Neural progenitor cell (in vitro differentiated cells): Measurements from ENCODE around the gene PP2D1.

Source experiments
- EZH2 ChIP-seq: fragments of 200-600 bp; sonication (generic); IDR thresholded peaks from 2 replicates; pipeline ENCODE4 v1.6.1; 2017; ENCODE audit warnings: antibody characterized with exemption, mild to moderate bottlenecking, moderate library complexity
- EZH2phosphoT487 ChIP-seq: fragments of 200-600 bp; sonication (generic); IDR thresholded peaks from 2 replicates; pipeline ENCODE4 v1.6.1; 2017; ENCODE audit warnings: antibody characterized with exemption
- TF ChIP-seq, protein P1 (sequence below): fragments of 200-600 bp; sonication (generic); IDR thresholded peaks from 2 replicates; pipeline ENCODE4 v1.5.1; 2017; ENCODE audit warnings: antibody characterized with exemption, mild to moderate bottlenecking

DNA sequence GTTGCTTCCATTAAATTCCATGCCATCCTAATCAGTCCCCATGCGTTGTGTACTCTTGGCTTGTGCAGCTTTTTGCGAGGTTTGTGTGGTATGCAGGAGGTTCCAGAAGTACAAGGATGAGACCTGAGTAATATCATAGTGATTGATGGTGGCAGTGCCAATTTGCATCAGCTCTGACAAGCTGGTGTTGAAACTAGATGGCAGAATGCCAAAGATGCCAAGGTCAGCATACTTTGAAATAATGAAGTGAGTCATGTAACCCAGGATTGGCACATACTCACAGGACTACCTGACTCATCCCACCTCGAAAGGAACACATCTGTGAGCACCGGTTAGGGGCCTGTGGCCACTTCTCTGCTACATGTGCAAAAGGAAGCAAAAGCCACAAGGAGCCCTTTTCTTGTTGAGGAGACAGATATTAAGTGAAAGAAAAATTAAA is 42.5 kb upstream of the PP2D1 start:
- TF ChIP-seq, protein P1, sequence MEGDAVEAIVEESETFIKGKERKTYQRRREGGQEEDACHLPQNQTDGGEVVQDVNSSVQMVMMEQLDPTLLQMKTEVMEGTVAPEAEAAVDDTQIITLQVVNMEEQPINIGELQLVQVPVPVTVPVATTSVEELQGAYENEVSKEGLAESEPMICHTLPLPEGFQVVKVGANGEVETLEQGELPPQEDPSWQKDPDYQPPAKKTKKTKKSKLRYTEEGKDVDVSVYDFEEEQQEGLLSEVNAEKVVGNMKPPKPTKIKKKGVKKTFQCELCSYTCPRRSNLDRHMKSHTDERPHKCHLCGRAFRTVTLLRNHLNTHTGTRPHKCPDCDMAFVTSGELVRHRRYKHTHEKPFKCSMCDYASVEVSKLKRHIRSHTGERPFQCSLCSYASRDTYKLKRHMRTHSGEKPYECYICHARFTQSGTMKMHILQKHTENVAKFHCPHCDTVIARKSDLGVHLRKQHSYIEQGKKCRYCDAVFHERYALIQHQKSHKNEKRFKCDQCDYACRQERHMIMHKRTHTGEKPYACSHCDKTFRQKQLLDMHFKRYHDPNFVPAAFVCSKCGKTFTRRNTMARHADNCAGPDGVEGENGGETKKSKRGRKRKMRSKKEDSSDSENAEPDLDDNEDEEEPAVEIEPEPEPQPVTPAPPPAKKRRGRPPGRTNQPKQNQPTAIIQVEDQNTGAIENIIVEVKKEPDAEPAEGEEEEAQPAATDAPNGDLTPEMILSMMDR = no peak
- TF ChIP-seq EZH2phosphoT487 = no peak
- no peak for TF ChIP-seq EZH2
